K562 (cell line): Measurements from ENCODE around the gene KCNH3. TPM values are rescaled to one million over a fixed set of nuclear protein-coding genes. Genes with fewer than 3 reads are reported as not detected.

ENCODE experiments used
- ATAC-seq: fragments of 200-7000 bp; cut with Tn5 transposase; 3 replicates; pipeline ENCODE4 v1.9.1; 2020; ENCODE audit warnings: moderate library complexity
- BruUV-seq: library from RNA; stranded (reverse); fragments of 400-500 nt; replicated peaks from 2 replicates; lab custom pipeline; 2021; lab: Mats Ljungman, UMichigan
- CTCF ChIA-PET: fragments of 300-600 bp; formaldehyde crosslinking; extraction: SDS; loops from one replicate; lab custom pipeline; 2021; ENCODE audit warnings: low intra/inter-chr PET ratio; lab: Yijun Ruan, JAX
- POLR2A ChIA-PET: fragments of 300-600, 350-650 bp; sonication (Branson Sonifier 250); formaldehyde crosslinking; extraction: SDS; loops from one replicate; lab custom pipeline; 2021; ENCODE audit warnings: antibody characterized with exemption, inconsistent platforms; lab: Yijun Ruan, JAX
- DNase-seq, 4 experiments: peaks; one replicate each; pipeline versions ENCODE4 v3.0.0 to v3.0.0-alpha.2; 2011 to 2018; ENCODE audit warnings: low spot score in 3 of 4, mixed read lengths in 3 of 4; ENCODE audit errors: extremely low read depth in 1 of 4
- FAIRE-seq: peaks from 2 replicates; lab custom pipeline; 2011; peaks lifted over from hg19 to GRCh38; lab: Jason Lieb, UNC
- H2AFZ ChIP-seq: 2 replicates; pipeline ENCODE4 v1.6.0; 2011; ENCODE audit warnings: low read depth, low read length, control low read depth, inconsistent platforms
- H3K27ac ChIP-seq: fragments of 200-600 bp; 3 replicates; pipeline ENCODE4 v1.8.0; 2011; ENCODE audit warnings: low read depth, mild to moderate bottlenecking, control low read depth, inconsistent platforms, low read length, moderate library complexity, mixed read lengths; ENCODE audit errors: extremely low read depth
- H3K27me3 ChIP-seq, 2 experiments: fragments of 300-600 bp in 1 of 2; 2 replicates in 1 of 2; 3 replicates in 1 of 2; pipeline versions ENCODE4 v1.6.0 to v1.8.0; 2011; ENCODE audit warnings: inconsistent platforms in 2 of 2, low read length in 2 of 2, mild to moderate bottlenecking in 1 of 2, mixed read lengths in 1 of 2, moderate library complexity in 1 of 2; ENCODE audit not compliant: control insufficient read depth in 2 of 2, insufficient read depth in 2 of 2
- H3K36me3 ChIP-seq: fragments of 300-600 bp; 3 replicates; pipeline ENCODE4 v1.8.0; 2011; ENCODE audit warnings: mild to moderate bottlenecking, low read length, inconsistent platforms; ENCODE audit not compliant: control insufficient read depth, insufficient read depth
- H3K4me1 ChIP-seq, 2 experiments: fragments of 200-600 bp in 1 of 2; replicated peaks in 1 of 2; 2 replicates in 1 of 2; 3 replicates in 1 of 2; pipeline versions ENCODE4 v1.5.1 to v1.8.0; 2011; ENCODE audit warnings: inconsistent platforms in 2 of 2, low read length in 2 of 2, mild to moderate bottlenecking in 1 of 2, mixed read lengths in 1 of 2, moderate library complexity in 1 of 2; ENCODE audit not compliant: control insufficient read depth in 2 of 2, insufficient read depth in 2 of 2
- H3K4me2 ChIP-seq: 2 replicates; pipeline ENCODE4 v1.6.1; 2011; ENCODE audit warnings: low read length, control low read depth, inconsistent platforms, mixed read lengths; ENCODE audit not compliant: insufficient read depth
- H3K4me3 ChIP-seq: fragments of 200-600 bp; sonication (generic), shearing (Covaris generic); 2 replicates; pipeline ENCODE4 v1.5.1; 2016; ENCODE audit warnings: control low read depth, inconsistent platforms
- H3K79me2 ChIP-seq: fragments of 200-600 bp; 3 replicates; pipeline ENCODE4 v1.8.0; 2011; ENCODE audit warnings: low read length, inconsistent platforms; ENCODE audit not compliant: control insufficient read depth, insufficient read depth
- H3K9ac ChIP-seq, 2 experiments: 2 replicates each; pipeline versions ENCODE4 v1.6.0 to v1.6.1; 2011; ENCODE audit warnings: low read depth in 2 of 2, low read length in 2 of 2, control low read depth in 1 of 2, inconsistent platforms in 1 of 2, mild to moderate bottlenecking in 1 of 2, mixed read lengths in 1 of 2; ENCODE audit not compliant: insufficient read depth in 1 of 2
- H3K9me1 ChIP-seq: one replicate; pipeline ENCODE4 v1.6.0; 2011; ENCODE audit warnings: inconsistent platforms, mild to moderate bottlenecking, low read length, moderate library complexity; ENCODE audit not compliant: control insufficient read depth, insufficient read depth
- H3K9me3 ChIP-seq: replicated peaks from 2 replicates; pipeline ENCODE4 v1.5.1; 2011; ENCODE audit warnings: low read depth, low read length, inconsistent platforms; ENCODE audit not compliant: control insufficient read depth, insufficient read depth
- H4K20me1 ChIP-seq: replicated peaks from 2 replicates; pipeline ENCODE4 v1.6.1; 2011; ENCODE audit warnings: low read length, inconsistent platforms, mixed read lengths; ENCODE audit not compliant: control insufficient read depth, insufficient read depth
- CBFA2T3 ChIP-seq: fragments of 450-650 bp; IDR thresholded peaks from 2 replicates; pipeline ENCODE4 v1.6.1; 2017
- FIP1L1 ChIP-seq: fragments of 200-400 bp; formaldehyde crosslinking; IDR thresholded peaks from 2 replicates; pipeline ENCODE4 v1.6.1; 2018; ENCODE audit warnings: mild to moderate bottlenecking, low read depth, low read length; ENCODE audit not compliant: poor library complexity, severe bottlenecking
- MBD2 ChIP-seq: sonication (generic); IDR thresholded peaks from 2 replicates; pipeline ENCODE4 v1.6.1; 2016; ENCODE audit warnings: low read depth, borderline replicate concordance
- NCOA2 ChIP-seq, 2 experiments: fragments of 450-650 bp; IDR thresholded peaks; 2 replicates each; pipeline ENCODE4 v1.6.1; 2018; ENCODE audit warnings: mild to moderate bottlenecking in 2 of 2, moderate library complexity in 1 of 2; ENCODE audit not compliant: partially characterized antibody in 2 of 2
- NR2C1 ChIP-seq, 2 experiments: fragments of 450-650 bp; IDR thresholded peaks; 2 replicates each; pipeline ENCODE4 v1.6.1; 2017; ENCODE audit warnings: mild to moderate bottlenecking in 2 of 2, antibody characterized with exemption in 1 of 2, inconsistent platforms in 1 of 2, missing compliant biosample characterization in 1 of 2, missing genetic modification characterization in 1 of 2
- PTBP1 ChIP-seq: fragments of 200-400 bp; formaldehyde crosslinking; IDR thresholded peaks from 2 replicates; pipeline ENCODE4 v1.6.1; 2017; ENCODE audit warnings: low read depth, low read length
- RAD51 ChIP-seq: fragments of 450-650 bp; IDR thresholded peaks from 2 replicates; pipeline ENCODE4 v1.7.1; 2016; ENCODE audit warnings: low read depth, mild to moderate bottlenecking, borderline replicate concordance
- RBM14 ChIP-seq: fragments of 200-400 bp; formaldehyde crosslinking; IDR thresholded peaks from 2 replicates; pipeline ENCODE4 v1.6.1; 2018; ENCODE audit warnings: low read depth, mild to moderate bottlenecking, low read length, moderate library complexity, borderline replicate concordance; ENCODE audit not compliant: insufficient read depth
- STAT5A ChIP-seq: IDR thresholded peaks from 2 replicates; pipeline ENCODE4 v1.6.1; 2012; ENCODE audit warnings: low read length, inconsistent platforms, borderline replicate concordance
- TAF7 ChIP-seq: fragments of 450-650 bp; IDR thresholded peaks from 2 replicates; pipeline ENCODE4 v1.6.1; 2016; ENCODE audit warnings: missing genetic modification characterization, missing compliant biosample characterization
- TCF3 ChIP-seq: sonication (generic); formaldehyde crosslinking; IDR thresholded peaks from 2 replicates; pipeline ENCODE4 v1.4.0; 2020; ENCODE audit warnings: mild to moderate bottlenecking, missing genetic modification reagents
- XRCC4 ChIP-seq: IDR thresholded peaks from one replicate; pipeline ENCODE4 v1.6.1; 2011; ENCODE audit not compliant: insufficient read depth, insufficient read length; ENCODE audit errors: extremely low read depth
- ZKSCAN3 ChIP-seq: fragments of 250-450 bp; sonication (Bioruptor Pico); IDR thresholded peaks from 2 replicates; pipeline ENCODE4 v1.4.0; 2020
- ZNF253 ChIP-seq: fragments of 250-450 bp; sonication (Bioruptor Pico); conservative IDR thresholded peaks from 2 replicates; pipeline ENCODE4 v1.6.1; 2021; ENCODE audit warnings: mild to moderate bottlenecking
- ZNF408 ChIP-seq: fragments of 250-450 bp; sonication (Bioruptor Pico); IDR thresholded peaks from 2 replicates; pipeline ENCODE4 v1.4.0; 2020; ENCODE audit warnings: low read depth, mild to moderate bottlenecking, moderate library complexity
- ZNF780A ChIP-seq: fragments of 250-450 bp; sonication (Bioruptor Pico); IDR thresholded peaks from 2 replicates; pipeline ENCODE4 v1.5.0; 2021; ENCODE audit warnings: mild to moderate bottlenecking
- ZNF785 ChIP-seq: fragments of 250-450 bp; sonication (Bioruptor Pico); IDR thresholded peaks from 2 replicates; pipeline ENCODE4 v1.4.0; 2020; ENCODE audit warnings: mild to moderate bottlenecking
- WGBS: fragments of 100-300 bp; shearing (Covaris generic); methylation state at CpG from one replicate; pipeline ENCODE4 v1.1.6; 2016; ENCODE audit warnings: low coverage, mixed read lengths; ENCODE audit not compliant: insufficient coverage; ENCODE audit errors: missing lambda C conversion rate; 5-methylcytosine and 5-hydroxymethylcytosine counted together
- in situ Hi-C: fragments of 300-500 bp; cut with MboI; formaldehyde crosslinking; loops from 4 replicates; pipeline ENCODE4 v1.15.0; 2018; ENCODE audit warnings: inconsistent platforms, mixed read lengths
- intact Hi-C: fragments of 100-400 bp; cut with micrococcal nuclease; formaldehyde crosslinking; loops from 2 replicates; pipeline ENCODE4 v1.14.2; 2022
- polyA plus RNA-seq, 8 experiments: library from polyadenylated mRNA; depleted of rRNA in 4 of 8; stranded (reverse) in 5 of 8; unstranded in 3 of 8; fragments of >200 nt; fragmentation: Nextera tagmentation in 2 of 8; fragmentation: Illumina TruSeq in 1 of 8; extraction: Ambion mirVana in 2 of 8; extraction: Trizol in 1 of 8; gene quantifications; 2 replicates each; pipeline versions ENCODE4 v1.2.1 to v1.2.3, GENCODE V29; 2011 to 2014; ENCODE audit warnings: inconsistent platforms in 1 of 8, missing spikeins in 1 of 8
- total RNA-seq, 7 experiments: library from RNA; depleted of rRNA in 6 of 7; stranded (reverse); fragments of >200 nt in 6 of 7; fragmentation: Illumina TruSeq in 2 of 7; extraction: Trizol in 2 of 7; gene quantifications; 2 replicates each; pipeline versions ENCODE4 v1.2.1 to v1.2.3, GENCODE V29; 2011 to 2021; ENCODE audit warnings: low replicate concordance in 1 of 7
- TF ChIP-seq, protein P1 (sequence below): sonication (generic); formaldehyde crosslinking; IDR thresholded peaks from 2 replicates; pipeline ENCODE4 v1.8.0; 2022; ENCODE audit warnings: missing genetic modification reagents, mild to moderate bottlenecking, moderate library complexity, borderline replicate concordance
- TF ChIP-seq, protein P2 (sequence below): IDR thresholded peaks from 2 replicates; pipeline ENCODE4 v1.6.1; 2016; ENCODE audit warnings: missing genetic modification characterization, missing compliant biosample characterization

KCNH3 gene
- total and polyA plus RNA-seq, 9 of the 15 experiments (the other 6 are each of a cell fraction or from before 2014, with no cell fraction given), result 0.01 to 0.09 TPM; not detected in 7

DNA sequence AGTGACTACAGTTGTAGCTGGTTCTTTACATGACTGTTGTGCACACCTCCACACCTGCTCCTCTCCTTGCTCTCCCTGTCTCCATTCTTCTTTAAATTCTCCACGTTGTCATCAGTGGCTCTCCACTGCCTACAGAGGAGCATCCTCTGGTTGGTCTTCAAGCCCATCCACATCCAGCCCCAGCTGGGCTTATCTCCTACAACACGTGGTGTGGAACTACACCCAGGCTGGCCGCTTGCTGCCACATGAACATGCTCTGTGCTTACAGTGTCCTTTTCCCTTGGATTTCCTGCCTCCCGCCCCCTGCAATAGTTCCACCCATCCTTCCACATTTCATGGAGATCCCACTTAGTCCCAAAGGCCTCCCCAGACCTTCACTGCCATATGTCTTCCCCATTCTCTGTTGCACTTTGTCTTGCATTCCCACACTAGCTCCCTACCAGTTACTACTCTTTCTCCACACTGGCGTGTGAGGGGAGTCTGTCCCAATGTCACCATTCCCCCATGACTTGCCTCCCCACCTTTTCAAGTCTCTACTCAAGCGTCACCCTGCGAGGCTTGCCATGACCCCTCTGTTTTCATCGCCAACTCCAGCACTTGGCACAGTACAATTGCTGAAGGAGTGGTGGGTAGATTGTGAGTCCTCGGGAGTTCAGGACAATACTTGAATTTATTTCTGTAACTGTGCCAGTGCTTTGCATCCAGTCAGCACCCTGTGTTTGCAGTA, 38.9 kb downstream of the KCNH3 start:
- DNase-seq, result peak in 2 of 4 experiments; percentile 47 to 53
- CTCF ChIA-PET, result interaction anchor here (2.1 kb wide), 1 partner anchor 24 kb away, joined by 5 read pairs; no protein-coding TSS in a partner anchor
- intact Hi-C loops (no loop called here), in situ Hi-C loops (no loop called here)
- peaks cover 34% of the 10 kb centered on the region; the same call in 1 of the 3 replicates for H3K36me3 ChIP-seq
- H3K9me1 ChIP-seq, result peaks cover 6% of the 10 kb centered on the region
- H3K9ac ChIP-seq, result peak overlapping the region in 1 of 2 experiments; percentile 67; a peak in 1 of 4 replicates
- BruUV-seq, result no TSS peak
- POLR2A ChIA-PET, result interaction anchor here (0.6 to 1.2 kb wide), 4 partner anchors 11 to 134 kb away, joined by 3 to 4 read pairs (median 3); no protein-coding TSS in a partner anchor
- H3K27ac ChIP-seq, result no peak overlapping the region
- 58% methylated on average over 9 of the region's 9 CpGs for WGBS
- peak; percentile 68 for ATAC-seq
- FAIRE-seq, result peak; percentile 61
- H3K9me3 ChIP-seq, result no peaks in the 10 kb centered on the region
- H3K4me2 ChIP-seq, result no peak overlapping the region
- no peak overlapping the region for H2AFZ ChIP-seq
- peaks cover 16% of the 10 kb centered on the region; the same call in 1 of the 2 replicates for H4K20me1 ChIP-seq
- peaks cover 5 to 15% of the 10 kb centered on the region in 2 experiments; a peak in 4 of 5 replicates for H3K4me1 ChIP-seq
- H3K79me2 ChIP-seq, result peaks cover 4% of the 10 kb centered on the region; the same call in 2 of the 3 replicates
- H3K27me3 ChIP-seq, result no peaks in the 10 kb centered on the region
- H3K4me3 ChIP-seq, result no peak overlapping the region
- TF ChIP-seq, protein P1, sequence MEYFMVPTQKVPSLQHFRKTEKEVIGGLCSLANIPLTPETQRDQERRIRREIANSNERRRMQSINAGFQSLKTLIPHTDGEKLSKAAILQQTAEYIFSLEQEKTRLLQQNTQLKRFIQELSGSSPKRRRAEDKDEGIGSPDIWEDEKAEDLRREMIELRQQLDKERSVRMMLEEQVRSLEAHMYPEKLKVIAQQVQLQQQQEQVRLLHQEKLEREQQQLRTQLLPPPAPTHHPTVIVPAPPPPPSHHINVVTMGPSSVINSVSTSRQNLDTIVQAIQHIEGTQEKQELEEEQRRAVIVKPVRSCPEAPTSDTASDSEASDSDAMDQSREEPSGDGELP, result peak; percentile 80
- no peak for TF ChIP-seq NCOA2 (IDR thresholded peaks at IDR 0.05; ENCODE audit: partially characterized antibody in 2 of 2)
- no peak for TF ChIP-seq FIP1L1
- 0 out of 2 replicates have a peak, but pooled peaks have one; percentile 9 for TF ChIP-seq TCF3 (CRISPR knock-in tag)
- TF ChIP-seq ZNF253, result no peak
- no peak for TF ChIP-seq PTBP1
- TF ChIP-seq RAD51, result peak; percentile 17; the same call in 1 of the 2 replicates
- TF ChIP-seq RBM14, result no peak
- TF ChIP-seq ZKSCAN3 (CRISPR knock-in tag), result no peak
- TF ChIP-seq CBFA2T3, result peak; percentile 17; the same call in 1 of the 2 replicates
- TF ChIP-seq, protein P2, sequence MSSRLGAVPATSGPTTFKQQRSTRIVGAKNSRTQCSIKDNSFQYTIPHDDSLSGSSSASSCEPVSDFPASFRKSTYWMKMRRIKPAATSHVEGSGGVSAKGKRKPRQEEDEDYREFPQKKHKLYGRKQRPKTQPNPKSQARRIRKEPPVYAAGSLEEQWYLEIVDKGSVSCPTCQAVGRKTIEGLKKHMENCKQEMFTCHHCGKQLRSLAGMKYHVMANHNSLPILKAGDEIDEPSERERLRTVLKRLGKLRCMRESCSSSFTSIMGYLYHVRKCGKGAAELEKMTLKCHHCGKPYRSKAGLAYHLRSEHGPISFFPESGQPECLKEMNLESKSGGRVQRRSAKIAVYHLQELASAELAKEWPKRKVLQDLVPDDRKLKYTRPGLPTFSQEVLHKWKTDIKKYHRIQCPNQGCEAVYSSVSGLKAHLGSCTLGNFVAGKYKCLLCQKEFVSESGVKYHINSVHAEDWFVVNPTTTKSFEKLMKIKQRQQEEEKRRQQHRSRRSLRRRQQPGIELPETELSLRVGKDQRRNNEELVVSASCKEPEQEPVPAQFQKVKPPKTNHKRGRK, result no peak
- TF ChIP-seq NR2C1 (IDR thresholded peaks at IDR 0.05), result no peak
- no peak for TF ChIP-seq NR2C1 (tag; IDR thresholded peaks at IDR 0.05)
- no peak for TF ChIP-seq XRCC4
- no peak for TF ChIP-seq ZNF785
- no peak for TF ChIP-seq ZNF408 (CRISPR knock-in tag)
- no peak for TF ChIP-seq STAT5A
- no peak for TF ChIP-seq MBD2
- TF ChIP-seq TAF7, result no peak
- no peak for TF ChIP-seq ZNF780A
